Panc1 (cell line): ENCODE results near the gene SLC44A3. TPM values are rescaled to one million over a fixed set of nuclear protein-coding genes. Genes with fewer than 3 reads are reported as not detected.

Source experiments
- ATAC-seq: fragments of 200-7000 bp; cut with Tn5 transposase; 2 replicates; pipeline ENCODE4 v1.9.1; 2020; ENCODE audit warnings: mild to moderate bottlenecking, moderate library complexity
- BruUV-seq: library from RNA; stranded (reverse); fragments of 400-500 nt; replicated peaks from 2 replicates; lab custom pipeline; 2021; lab: Mats Ljungman, UMichigan
- CTCF ChIA-PET: fragments of 300-600 bp; sonication (Branson Sonifier 250); formaldehyde crosslinking; loops from one replicate; lab custom pipeline; 2022; ENCODE audit warnings: antibody characterized with exemption; lab: Charles Lee
- POLR2A ChIA-PET: fragments of 300-600 bp; sonication (Branson Sonifier 250); formaldehyde crosslinking; loops from one replicate; lab custom pipeline; 2022; ENCODE audit warnings: antibody characterized with exemption; lab: Charles Lee
- DNase-seq: peaks from one replicate; pipeline ENCODE4 v3.0.0-alpha.2; 2010; ENCODE audit warnings: low read depth, low spot score
- H3K27ac ChIP-seq: 2 replicates; pipeline ENCODE4 v1.5.1; 2011; ENCODE audit warnings: mild to moderate bottlenecking, low read length, inconsistent platforms
- H3K27me3 ChIP-seq: fragments of 200-500 bp; sonication (Bioruptor generic); 2 replicates; pipeline ENCODE4 v1.6.0; 2014; ENCODE audit warnings: low read length, inconsistent platforms; ENCODE audit not compliant: control insufficient read depth, insufficient read depth
- H3K36me3 ChIP-seq: fragments of 200-500 bp; sonication (Bioruptor generic); 2 replicates; pipeline ENCODE4 v1.5.1; 2014; ENCODE audit warnings: inconsistent platforms, mild to moderate bottlenecking, low read length, moderate library complexity; ENCODE audit not compliant: control insufficient read depth, insufficient read depth
- H3K4me1 ChIP-seq: 2 replicates; pipeline ENCODE4 v1.5.1; 2011; ENCODE audit warnings: inconsistent platforms, mild to moderate bottlenecking, low read length, moderate library complexity; ENCODE audit not compliant: control insufficient read depth, insufficient read depth
- H3K4me3 ChIP-seq, 2 experiments: 2 replicates each; pipeline ENCODE4 v1.5.1; 2011 to 2012; ENCODE audit warnings: low read depth in 2 of 2, low read length in 2 of 2, mild to moderate bottlenecking in 2 of 2, inconsistent platforms in 1 of 2, moderate library complexity in 1 of 2
- H3K9me3 ChIP-seq: fragments of 200-500 bp; sonication (Bioruptor generic); 2 replicates; pipeline ENCODE4 v1.5.1; 2014; ENCODE audit warnings: low read depth, mild to moderate bottlenecking, inconsistent platforms, low read length, moderate library complexity; ENCODE audit not compliant: control insufficient read depth, insufficient read depth
- POLR2AphosphoS5 ChIP-seq: IDR thresholded peaks from 2 replicates; pipeline ENCODE4 v1.6.1; 2012; ENCODE audit warnings: mild to moderate bottlenecking, low read depth, low read length, moderate library complexity
- SIN3A ChIP-seq: IDR thresholded peaks from 2 replicates; pipeline ENCODE4 v1.6.1; 2012; ENCODE audit warnings: low read depth, mild to moderate bottlenecking, low read length, moderate library complexity, borderline replicate concordance; ENCODE audit not compliant: insufficient read depth
- TCF7L2 ChIP-seq: IDR thresholded peaks from 2 replicates; pipeline ENCODE4 v1.6.1; 2011; ENCODE audit warnings: mild to moderate bottlenecking, low read depth, low read length, inconsistent platforms
- in situ Hi-C: cut with HindIII; loops from 2 replicates; pipeline ENCODE4 v1.10.0; 2016; ENCODE audit warnings: low sequenced_read_pairs, low pct_unique_long_range_greater_than_20kb
- intact Hi-C: fragments of 100-400 bp; cut with micrococcal nuclease; formaldehyde crosslinking; loops from one replicate; pipeline ENCODE4 v1.10.0; 2022; ENCODE audit not compliant: unreplicated experiment
- total RNA-seq: library from RNA; stranded (reverse); gene quantifications from one replicate; pipeline ENCODE4 v1.2.1, GENCODE V29; 2021; ENCODE audit not compliant: unreplicated experiment
- TF ChIP-seq, protein P1 (sequence below): fragments of 450-650 bp; IDR thresholded peaks from 2 replicates; pipeline ENCODE4 v1.5.1; 2017; ENCODE audit warnings: mild to moderate bottlenecking
- TF ChIP-seq, protein P2 (sequence below), 2 experiments: IDR thresholded peaks; 2 replicates each; pipeline ENCODE4 v1.6.1; 2011 to 2012; ENCODE audit warnings: low read depth in 2 of 2, control low read depth in 1 of 2, low read length in 1 of 2, mild to moderate bottlenecking in 1 of 2, moderate library complexity in 1 of 2; ENCODE audit not compliant: insufficient read depth in 1 of 2

The SLC44A3 gene
- total RNA-seq, 1 experiment from 2014 or later, result 1.3 TPM

DNA sequence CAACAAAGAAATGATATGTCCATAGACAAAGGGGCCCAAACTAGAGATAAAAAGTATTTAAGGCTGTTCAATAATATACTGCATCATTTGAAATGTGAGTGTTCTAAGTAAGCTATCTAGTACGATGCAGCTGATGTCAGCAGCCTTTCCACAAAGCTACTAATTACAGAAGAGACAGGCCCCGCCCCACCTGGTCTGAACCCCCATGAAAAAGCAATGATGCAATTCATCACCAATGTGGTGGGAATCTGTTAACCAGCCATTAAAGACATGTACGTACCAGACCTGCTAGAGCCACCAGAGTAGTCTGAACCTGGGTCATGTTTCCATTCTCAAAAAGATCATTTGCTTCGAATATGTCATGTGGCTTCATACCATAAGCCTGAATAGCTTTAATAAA is 81.7 kb downstream of the SLC44A3 start:
- ChIA-PET CTCF (interaction anchor here (0.6 kb wide), 1 partner anchor 17 kb away, joined by 3 read pairs; no protein-coding TSS in a partner anchor), POLR2A (no interaction called here)
- Histone ChIP-seq H3K4me1 (no peaks in the 10 kb centered on the region), H3K36me3 (peaks cover 5% of the 10 kb centered on the region; the same call in 1 of the 2 replicates), H3K27me3 (no peaks in the 10 kb centered on the region), H3K9me3 (no peaks in the 10 kb centered on the region), H3K27ac (no peak overlapping the region), H3K4me3 (no peak overlapping the region)
- TF ChIP-seq POLR2AphosphoS5 (no peak), SIN3A (no peak), TCF7L2 (no peak)
- TF ChIP-seq, protein P1, sequence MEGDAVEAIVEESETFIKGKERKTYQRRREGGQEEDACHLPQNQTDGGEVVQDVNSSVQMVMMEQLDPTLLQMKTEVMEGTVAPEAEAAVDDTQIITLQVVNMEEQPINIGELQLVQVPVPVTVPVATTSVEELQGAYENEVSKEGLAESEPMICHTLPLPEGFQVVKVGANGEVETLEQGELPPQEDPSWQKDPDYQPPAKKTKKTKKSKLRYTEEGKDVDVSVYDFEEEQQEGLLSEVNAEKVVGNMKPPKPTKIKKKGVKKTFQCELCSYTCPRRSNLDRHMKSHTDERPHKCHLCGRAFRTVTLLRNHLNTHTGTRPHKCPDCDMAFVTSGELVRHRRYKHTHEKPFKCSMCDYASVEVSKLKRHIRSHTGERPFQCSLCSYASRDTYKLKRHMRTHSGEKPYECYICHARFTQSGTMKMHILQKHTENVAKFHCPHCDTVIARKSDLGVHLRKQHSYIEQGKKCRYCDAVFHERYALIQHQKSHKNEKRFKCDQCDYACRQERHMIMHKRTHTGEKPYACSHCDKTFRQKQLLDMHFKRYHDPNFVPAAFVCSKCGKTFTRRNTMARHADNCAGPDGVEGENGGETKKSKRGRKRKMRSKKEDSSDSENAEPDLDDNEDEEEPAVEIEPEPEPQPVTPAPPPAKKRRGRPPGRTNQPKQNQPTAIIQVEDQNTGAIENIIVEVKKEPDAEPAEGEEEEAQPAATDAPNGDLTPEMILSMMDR, result no peak
- TF ChIP-seq, protein P2, sequence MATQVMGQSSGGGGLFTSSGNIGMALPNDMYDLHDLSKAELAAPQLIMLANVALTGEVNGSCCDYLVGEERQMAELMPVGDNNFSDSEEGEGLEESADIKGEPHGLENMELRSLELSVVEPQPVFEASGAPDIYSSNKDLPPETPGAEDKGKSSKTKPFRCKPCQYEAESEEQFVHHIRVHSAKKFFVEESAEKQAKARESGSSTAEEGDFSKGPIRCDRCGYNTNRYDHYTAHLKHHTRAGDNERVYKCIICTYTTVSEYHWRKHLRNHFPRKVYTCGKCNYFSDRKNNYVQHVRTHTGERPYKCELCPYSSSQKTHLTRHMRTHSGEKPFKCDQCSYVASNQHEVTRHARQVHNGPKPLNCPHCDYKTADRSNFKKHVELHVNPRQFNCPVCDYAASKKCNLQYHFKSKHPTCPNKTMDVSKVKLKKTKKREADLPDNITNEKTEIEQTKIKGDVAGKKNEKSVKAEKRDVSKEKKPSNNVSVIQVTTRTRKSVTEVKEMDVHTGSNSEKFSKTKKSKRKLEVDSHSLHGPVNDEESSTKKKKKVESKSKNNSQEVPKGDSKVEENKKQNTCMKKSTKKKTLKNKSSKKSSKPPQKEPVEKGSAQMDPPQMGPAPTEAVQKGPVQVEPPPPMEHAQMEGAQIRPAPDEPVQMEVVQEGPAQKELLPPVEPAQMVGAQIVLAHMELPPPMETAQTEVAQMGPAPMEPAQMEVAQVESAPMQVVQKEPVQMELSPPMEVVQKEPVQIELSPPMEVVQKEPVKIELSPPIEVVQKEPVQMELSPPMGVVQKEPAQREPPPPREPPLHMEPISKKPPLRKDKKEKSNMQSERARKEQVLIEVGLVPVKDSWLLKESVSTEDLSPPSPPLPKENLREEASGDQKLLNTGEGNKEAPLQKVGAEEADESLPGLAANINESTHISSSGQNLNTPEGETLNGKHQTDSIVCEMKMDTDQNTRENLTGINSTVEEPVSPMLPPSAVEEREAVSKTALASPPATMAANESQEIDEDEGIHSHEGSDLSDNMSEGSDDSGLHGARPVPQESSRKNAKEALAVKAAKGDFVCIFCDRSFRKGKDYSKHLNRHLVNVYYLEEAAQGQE (IDR thresholded peaks at IDR 0.05; ENCODE audit: insufficient read depth in 1 of 2, low read depth in 2 of 2, low read length in 1 of 2), result no peak
- in situ Hi-C loops, result no loop called here
- no TSS peak for BruUV-seq
- no peak for DNase-seq
- no peak for ATAC-seq
- intact Hi-C loops, result no loop called here

DNA sequence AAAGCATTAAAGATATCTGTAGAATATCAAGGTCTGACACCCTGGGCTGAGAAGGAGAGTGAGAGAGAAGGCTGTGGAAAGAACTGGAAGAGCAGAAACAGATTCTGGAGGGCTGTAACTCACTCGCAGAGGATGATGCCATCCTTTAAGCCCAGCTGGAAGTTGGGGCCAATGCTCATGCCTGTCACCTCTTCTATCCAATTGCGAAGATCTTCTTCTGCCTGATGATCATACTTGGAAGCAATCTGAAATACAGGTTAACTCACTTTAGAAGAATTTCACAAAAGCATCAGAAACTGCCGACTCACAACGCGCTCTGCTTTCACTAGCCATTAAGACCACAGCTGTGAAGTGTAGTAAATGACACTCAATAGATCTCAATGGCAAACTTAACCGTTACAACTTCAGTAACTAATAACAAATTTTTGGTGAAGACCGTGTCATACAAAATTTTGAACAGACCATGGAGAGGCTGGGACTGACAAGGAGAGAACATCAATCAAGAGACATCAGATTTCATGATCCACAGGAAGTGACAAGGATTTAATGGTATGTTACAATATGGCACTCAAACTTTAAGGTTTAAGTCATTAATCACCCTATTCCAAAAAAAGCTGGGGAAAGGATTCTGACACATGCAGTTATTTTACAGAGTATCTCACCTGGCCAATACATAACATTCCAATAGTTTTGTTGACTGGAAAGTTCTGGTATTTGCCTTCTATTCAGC is 83.3 kb downstream of the SLC44A3 start:
- no peak for TF ChIP-seq TCF7L2
- TF ChIP-seq POLR2AphosphoS5, result no peak
- TF ChIP-seq, protein P2 (IDR thresholded peaks at IDR 0.05; ENCODE audit: insufficient read depth in 1 of 2, low read depth in 2 of 2, low read length in 1 of 2), result no peak
- TF ChIP-seq SIN3A, result no peak
- TF ChIP-seq, protein P1, result no peak
- no peak for DNase-seq
- no peak overlapping the region for H3K27ac ChIP-seq
- BruUV-seq, result no TSS peak
- no peak for ATAC-seq
- no peaks in the 10 kb centered on the region for H3K9me3 ChIP-seq
- H3K27me3 ChIP-seq, result no peaks in the 10 kb centered on the region
- intact Hi-C loops, result no loop called here
- no peaks in the 10 kb centered on the region for H3K4me1 ChIP-seq
- ChIA-PET CTCF (no interaction called here), POLR2A (no interaction called here)
- in situ Hi-C loops, result no loop called here
- H3K4me3 ChIP-seq, result no peak overlapping the region
- peaks cover 5% of the 10 kb centered on the region; the same call in 1 of the 2 replicates for H3K36me3 ChIP-seq
